Keratinocyte (primary cell): ENCODE measurements around the gene SH3BP5. TPM values are rescaled to one million over a fixed set of nuclear protein-coding genes. Genes with fewer than 3 reads are reported as not detected.

Source experiments
- DNase-seq: peaks from one replicate; pipeline ENCODE4 v3.0.0-alpha.2; 2011; ENCODE audit warnings: low read depth, missing footprints, low spot score
- FAIRE-seq: peaks from 2 replicates; lab custom pipeline; 2011; peaks lifted over from hg19 to GRCh38; lab: Jason Lieb, UNC
- H2AFZ ChIP-seq: 2 replicates; pipeline ENCODE4 v1.6.0; 2012; ENCODE audit warnings: low read length, control low read depth, inconsistent platforms; ENCODE audit not compliant: control insufficient read depth
- H3K27ac ChIP-seq: 2 replicates; pipeline ENCODE4 v1.5.1; 2011; ENCODE audit warnings: low read length; ENCODE audit not compliant: control insufficient read depth, insufficient read depth
- H3K27me3 ChIP-seq: 3 replicates; pipeline ENCODE4 v1.6.0; 2011; ENCODE audit warnings: low read length; ENCODE audit not compliant: control insufficient read depth, insufficient read depth; ENCODE audit errors: extremely low read depth
- H3K36me3 ChIP-seq, 2 experiments: 2 replicates in 1 of 2; 3 replicates in 1 of 2; pipeline ENCODE4 v1.5.1; 2011; ENCODE audit warnings: low read length in 2 of 2, mild to moderate bottlenecking in 1 of 2; ENCODE audit not compliant: control insufficient read depth in 2 of 2, insufficient read depth in 2 of 2; ENCODE audit errors: extremely low read depth in 1 of 2
- H3K4me1 ChIP-seq: 3 replicates; pipeline ENCODE4 v1.5.1; 2011; ENCODE audit warnings: low read length; ENCODE audit not compliant: control insufficient read depth, insufficient read depth; ENCODE audit errors: extremely low read depth
- H3K4me2 ChIP-seq: 3 replicates; pipeline ENCODE4 v1.6.0; 2011; ENCODE audit warnings: low read depth, low read length; ENCODE audit not compliant: control insufficient read depth, insufficient read depth; ENCODE audit errors: extremely low read depth
- H3K4me3 ChIP-seq, 3 experiments: fragments of 200-600 bp in 1 of 3; sonication (generic) in 1 of 3; 2 replicates in 2 of 3; 3 replicates in 1 of 3; pipeline ENCODE4 v1.5.1; 2011 to 2016; ENCODE audit warnings: low read length in 3 of 3, mild to moderate bottlenecking in 3 of 3, control low read depth in 2 of 3, inconsistent platforms in 1 of 3, low read depth in 1 of 3, mixed read lengths in 1 of 3, mixed run types in 1 of 3, moderate library complexity in 1 of 3; ENCODE audit not compliant: control insufficient read depth in 2 of 3, insufficient read depth in 2 of 3; ENCODE audit errors: extremely low read depth in 1 of 3
- H3K79me2 ChIP-seq: 2 replicates; pipeline ENCODE4 v1.6.0; 2012; ENCODE audit warnings: low read length; ENCODE audit not compliant: control insufficient read depth, insufficient read depth
- H3K9ac ChIP-seq: 3 replicates; pipeline ENCODE4 v1.6.0; 2011; ENCODE audit warnings: low read length; ENCODE audit not compliant: control insufficient read depth, insufficient read depth; ENCODE audit errors: extremely low read depth
- H3K9me1 ChIP-seq: 3 replicates; pipeline ENCODE4 v1.6.0; 2011; ENCODE audit warnings: low read length; ENCODE audit not compliant: control insufficient read depth, insufficient read depth; ENCODE audit errors: extremely low read depth
- H3K9me3 ChIP-seq: 2 replicates; pipeline ENCODE4 v1.5.1; 2012; ENCODE audit warnings: low read depth, low read length; ENCODE audit not compliant: control insufficient read depth
- H4K20me1 ChIP-seq: 3 replicates; pipeline ENCODE4 v1.6.0; 2011; ENCODE audit warnings: low read length; ENCODE audit not compliant: control insufficient read depth, insufficient read depth; ENCODE audit errors: extremely low read depth
- EZH2 ChIP-seq: IDR thresholded peaks from one replicate; pipeline ENCODE4 v1.6.1; 2012; ENCODE audit warnings: inconsistent platforms, mild to moderate bottlenecking, low read length, moderate library complexity
- dilution Hi-C: fragments of 300-500 bp; cut with MboI; formaldehyde crosslinking; loops from one replicate; pipeline ENCODE4 v1.7.0; 2020; ENCODE audit warnings: low sequenced_read_pairs; ENCODE audit not compliant: extremely low pct_ligation_motif_present
- polyA plus RNA-seq, 5 experiments: library from polyadenylated mRNA; depleted of rRNA in 3 of 5; stranded (reverse) in 3 of 5; stranded (forward) in 1 of 5; unstranded in 1 of 5; fragments of >200 nt; gene quantifications; 1 replicate in 1 of 5; 2 replicates in 3 of 5; 3 replicates in 1 of 5; pipeline versions ENCODE4 v1.2.1 to v1.2.3, GENCODE V29; 2011 to 2012; ENCODE audit warnings: missing spikeins in 2 of 5, low read depth in 1 of 5, low replicate concordance in 1 of 5
- TF ChIP-seq, protein P1 (sequence below), 3 experiments: IDR thresholded peaks in 1 of 3; conservative IDR thresholded peaks in 1 of 3; optimal IDR thresholded peaks in 1 of 3; 2 replicates in 2 of 3; 3 replicates in 1 of 3; pipeline versions ENCODE3 to v1.5.1; 2011; ENCODE audit warnings: low read length in 3 of 3, mild to moderate bottlenecking in 3 of 3, moderate library complexity in 2 of 3, control low read depth in 1 of 3, inconsistent platforms in 1 of 3; ENCODE audit not compliant: insufficient read depth in 2 of 3; ENCODE audit errors: extremely low read depth in 1 of 3

The SH3BP5 gene
- polyA plus RNA-seq, 1 donor (not counting 4 experiments of a cell fraction or from before 2014, with no cell fraction given): 13.4 TPM

DNA sequence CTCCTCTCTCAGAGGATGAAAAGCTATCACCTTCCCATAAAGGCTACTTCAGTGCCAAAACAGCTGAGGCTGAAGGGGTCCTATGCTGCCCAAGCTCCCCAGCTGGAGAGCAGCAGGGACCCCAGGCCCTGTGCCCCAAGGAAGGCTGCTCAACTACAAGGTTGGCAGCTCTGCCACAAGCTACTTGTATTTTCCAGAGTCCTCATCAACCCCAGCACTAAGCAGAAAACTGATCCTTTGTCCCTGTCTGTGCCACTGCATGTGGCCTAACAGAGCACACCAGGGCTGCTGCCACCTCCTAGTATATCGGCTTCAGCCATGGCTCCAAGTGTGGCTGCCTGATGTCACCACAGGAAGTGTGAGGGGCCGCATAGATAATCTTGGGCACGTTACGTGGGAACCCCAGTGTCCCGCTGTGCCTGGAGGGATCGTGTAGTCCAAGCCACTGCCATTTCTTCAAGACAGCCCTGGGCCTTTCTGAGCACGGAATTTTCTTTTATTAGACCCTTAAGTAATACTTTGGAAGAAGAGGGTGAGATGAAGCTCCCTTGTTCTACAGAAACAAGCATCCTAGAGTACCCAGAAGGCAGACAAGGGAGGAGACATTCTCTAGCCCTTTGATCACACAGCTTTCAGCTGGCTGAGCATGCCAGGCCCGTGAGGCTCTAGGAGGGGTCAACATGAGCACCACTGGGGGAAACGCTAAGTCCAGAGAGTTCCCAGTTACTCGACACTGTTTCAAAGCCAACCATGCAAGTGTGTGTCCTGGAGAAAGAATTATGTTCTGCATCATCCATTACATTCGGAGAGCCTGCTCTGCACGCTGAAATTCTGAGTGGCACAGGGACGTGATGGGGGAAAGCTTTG lies 65.6 kb downstream of the SH3BP5 start:
- H3K9me3 ChIP-seq: no peaks in the 10 kb centered on the region
- DNase-seq: no peak
- no peak overlapping the region for H3K4me3 ChIP-seq
- dilution Hi-C loops: no loop called here
- H3K27me3 ChIP-seq: no peaks in the 10 kb centered on the region
- H3K36me3 ChIP-seq: peaks cover 0 to 3% of the 10 kb centered on the region in 2 experiments
- no peaks in the 10 kb centered on the region for H3K9me1 ChIP-seq
- H3K9ac ChIP-seq: no peak overlapping the region
- no peak overlapping the region for H2AFZ ChIP-seq
- H4K20me1 ChIP-seq: no peaks in the 10 kb centered on the region
- H3K79me2 ChIP-seq: no peaks in the 10 kb centered on the region
- H3K4me1 ChIP-seq: peaks cover 14% of the 10 kb centered on the region
- no peak overlapping the region for H3K4me2 ChIP-seq
- H3K27ac ChIP-seq: no peak overlapping the region
- no peak for FAIRE-seq
- no peak for TF ChIP-seq EZH2
- TF ChIP-seq, protein P1, sequence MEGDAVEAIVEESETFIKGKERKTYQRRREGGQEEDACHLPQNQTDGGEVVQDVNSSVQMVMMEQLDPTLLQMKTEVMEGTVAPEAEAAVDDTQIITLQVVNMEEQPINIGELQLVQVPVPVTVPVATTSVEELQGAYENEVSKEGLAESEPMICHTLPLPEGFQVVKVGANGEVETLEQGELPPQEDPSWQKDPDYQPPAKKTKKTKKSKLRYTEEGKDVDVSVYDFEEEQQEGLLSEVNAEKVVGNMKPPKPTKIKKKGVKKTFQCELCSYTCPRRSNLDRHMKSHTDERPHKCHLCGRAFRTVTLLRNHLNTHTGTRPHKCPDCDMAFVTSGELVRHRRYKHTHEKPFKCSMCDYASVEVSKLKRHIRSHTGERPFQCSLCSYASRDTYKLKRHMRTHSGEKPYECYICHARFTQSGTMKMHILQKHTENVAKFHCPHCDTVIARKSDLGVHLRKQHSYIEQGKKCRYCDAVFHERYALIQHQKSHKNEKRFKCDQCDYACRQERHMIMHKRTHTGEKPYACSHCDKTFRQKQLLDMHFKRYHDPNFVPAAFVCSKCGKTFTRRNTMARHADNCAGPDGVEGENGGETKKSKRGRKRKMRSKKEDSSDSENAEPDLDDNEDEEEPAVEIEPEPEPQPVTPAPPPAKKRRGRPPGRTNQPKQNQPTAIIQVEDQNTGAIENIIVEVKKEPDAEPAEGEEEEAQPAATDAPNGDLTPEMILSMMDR (optimal IDR thresholded peaks at IDR 0.05 in 1 of 3, IDR thresholded peaks at IDR 0.05 in 1 of 3, conservative IDR thresholded peaks at IDR 0.05 in 1 of 3; ENCODE audit: extremely low read depth in 1 of 3, insufficient read depth in 2 of 3, low read length in 3 of 3): no peak

- Histone ChIP-seq H2AFZ (no peak overlapping the region), H4K20me1 (no peaks in the 10 kb centered on the region), H3K9me1 (no peaks in the 10 kb centered on the region), H3K4me2 (no peak overlapping the region), H3K4me1 (peaks cover 22% of the 10 kb centered on the region), H3K36me3 (peaks cover 3 to 5% of the 10 kb centered on the region in 2 experiments), H3K79me2 (no peaks in the 10 kb centered on the region), H3K4me3 (no peak overlapping the region), H3K9ac (no peak overlapping the region), H3K9me3 (no peaks in the 10 kb centered on the region), H3K27ac (no peak overlapping the region), H3K27me3 (no peaks in the 10 kb centered on the region)
- dilution Hi-C loops: no loop called here
- TF ChIP-seq, protein P1 (optimal IDR thresholded peaks at IDR 0.05 in 1 of 3, IDR thresholded peaks at IDR 0.05 in 1 of 3, conservative IDR thresholded peaks at IDR 0.05 in 1 of 3; ENCODE audit: extremely low read depth in 1 of 3, insufficient read depth in 2 of 3, low read length in 3 of 3): no peak
- TF ChIP-seq EZH2: no peak
- no peak for FAIRE-seq
- DNase-seq: no peak
These were observed 66.5 kb downstream of the SH3BP5 start for GRCh38 chr3:15265655-15266509.
